ENCODE results near the gene TFF1.

The TFF1 gene

GRCh38 chr21:42377211-42377950 is 11.0 kb upstream of the TFF1 start:
- TF ChIP-seq SPI1 (IDR thresholded peaks at IDR 0.05; ENCODE audit: borderline replicate concordance, low read depth) (no peak), REST (IDR thresholded peaks at IDR 0.05; ENCODE audit: insufficient replicate concordance, low read depth) (no peak), POLR2AphosphoS5 (IDR thresholded peaks at IDR 0.05; ENCODE audit: low read depth) (no peak), CTCF (IDR thresholded peaks at IDR 0.05; ENCODE audit: insufficient read depth, low read length) (no peak), GABPA (IDR thresholded peaks at IDR 0.05; ENCODE audit: low read depth) (no peak)
- no peak overlapping the region for H3K4me3 ChIP-seq (replicated peaks; ENCODE audit: insufficient read depth, low read length)
- no peak overlapping the region for H3K27ac ChIP-seq (replicated peaks)
- H3K27me3 ChIP-seq (ENCODE audit: insufficient read depth, poor library complexity, severe bottlenecking), result no peaks in the 10 kb centered on the region
- DNase-seq (ENCODE audit: low read depth in 1 of 2, low spot score in 1 of 2), result no peak

- no peak overlapping the region for H3K4me3 ChIP-seq (replicated peaks; ENCODE audit: insufficient read depth, low read length)
- no peaks in the 10 kb centered on the region for H3K27me3 ChIP-seq (ENCODE audit: insufficient read depth, poor library complexity, severe bottlenecking)
- H3K27ac ChIP-seq (replicated peaks), result no peak overlapping the region
- TF ChIP-seq REST (IDR thresholded peaks at IDR 0.05; ENCODE audit: insufficient replicate concordance, low read depth) (no peak), CTCF (IDR thresholded peaks at IDR 0.05; ENCODE audit: insufficient read depth, low read length) (no peak), SPI1 (IDR thresholded peaks at IDR 0.05; ENCODE audit: borderline replicate concordance, low read depth) (no peak), GABPA (IDR thresholded peaks at IDR 0.05; ENCODE audit: low read depth) (no peak)
- no peak for DNase-seq (ENCODE audit: low read depth in 1 of 2, low spot score in 1 of 2)
These were observed 10.1 kb upstream of the TFF1 start for GRCh38 chr21:42376338-42376982.

- Histone ChIP-seq H3K27me3 (ENCODE audit: insufficient read depth, poor library complexity, severe bottlenecking) (no peaks in the 10 kb centered on the region), H3K27ac (replicated peaks) (no peak overlapping the region), H3K4me3 (replicated peaks; ENCODE audit: insufficient read depth, low read length) (no peak overlapping the region)
- no peak for DNase-seq (ENCODE audit: low read depth in 1 of 2, low spot score in 1 of 2)
- TF ChIP-seq CTCF (IDR thresholded peaks at IDR 0.05; ENCODE audit: insufficient read depth, low read length), result no peak
- no peak for TF ChIP-seq GABPA (IDR thresholded peaks at IDR 0.05; ENCODE audit: low read depth)
- TF ChIP-seq REST (IDR thresholded peaks at IDR 0.05; ENCODE audit: insufficient replicate concordance, low read depth), result no peak
- TF ChIP-seq SPI1 (IDR thresholded peaks at IDR 0.05; ENCODE audit: borderline replicate concordance, low read depth), result no peak
- no peak for TF ChIP-seq POLR2AphosphoS5 (IDR thresholded peaks at IDR 0.05; ENCODE audit: low read depth)
These were observed 9.6 kb upstream of the TFF1 start for GRCh38 chr21:42375966-42376337.

Data from HL-60 (cell line).